Motor neuron (in vitro differentiated cells): ENCODE data around the gene TSPAN14. TPM values are rescaled to one million over a fixed set of nuclear protein-coding genes. Genes with fewer than 3 reads are reported as not detected.

Source experiments
- ATAC-seq, 8 experiments: fragments of 200-7000 bp; cut with Tn5 transposase; replicated peaks in 6 of 8; 2 replicates each; pipeline ENCODE4 v1.8.0; 2021; ENCODE audit warnings: mild to moderate bottlenecking in 8 of 8, moderate library complexity in 8 of 8
- H3K27ac ChIP-seq, 2 donors: fragments of 250-450 bp; sonication (Bioruptor Pico); 2 replicates each; pipeline ENCODE4 v1.9.0; 2021; ENCODE audit warnings: antibody characterized with exemption in 2 of 2, mild to moderate bottlenecking in 2 of 2, moderate library complexity in 1 of 2
- H3K4me1 ChIP-seq, 2 donors: fragments of 250-450 bp; sonication (Bioruptor Pico); replicated peaks in 1 of 2; 2 replicates each; pipeline ENCODE4 v1.6.1; 2021; ENCODE audit warnings: antibody characterized with exemption in 2 of 2, mild to moderate bottlenecking in 2 of 2, moderate library complexity in 1 of 2
- H3K4me3 ChIP-seq, 5 donors: fragments of 250-450 bp; sonication (Bioruptor Pico); 2 replicates each; pipeline ENCODE4 v1.9.0; 2021; ENCODE audit warnings: antibody characterized with exemption in 5 of 5, mild to moderate bottlenecking in 5 of 5, moderate library complexity in 4 of 5
- WGBS, 10 experiments: fragments of 450-650 bp; shearing (Covaris generic); methylation state at CpG; one replicate each; pipeline ENCODE4 v1.0.0; 2022; 5-methylcytosine and 5-hydroxymethylcytosine counted together
- in situ Hi-C, 9 experiments: fragments of 400-800 bp; cut with MboI; loops; one replicate each; pipeline ENCODE4 v1.15.0; 2021; ENCODE audit warnings: low sequenced_read_pairs in 9 of 9, low pct_unique_long_range_greater_than_20kb in 2 of 9; ENCODE audit not compliant: unreplicated experiment in 9 of 9
- total RNA-seq, 8 experiments: library from RNA; unstranded; fragments of 300-600 nt; gene quantifications; 2 replicates each; pipeline versions ENCODE4 v1.2.3 to v1.2.4, GENCODE V29; 2022

TSPAN14 gene
- total RNA-seq, 8 experiments from 2014 or later, result 12.4 to 44.8 (median 16.1) TPM

DNA sequence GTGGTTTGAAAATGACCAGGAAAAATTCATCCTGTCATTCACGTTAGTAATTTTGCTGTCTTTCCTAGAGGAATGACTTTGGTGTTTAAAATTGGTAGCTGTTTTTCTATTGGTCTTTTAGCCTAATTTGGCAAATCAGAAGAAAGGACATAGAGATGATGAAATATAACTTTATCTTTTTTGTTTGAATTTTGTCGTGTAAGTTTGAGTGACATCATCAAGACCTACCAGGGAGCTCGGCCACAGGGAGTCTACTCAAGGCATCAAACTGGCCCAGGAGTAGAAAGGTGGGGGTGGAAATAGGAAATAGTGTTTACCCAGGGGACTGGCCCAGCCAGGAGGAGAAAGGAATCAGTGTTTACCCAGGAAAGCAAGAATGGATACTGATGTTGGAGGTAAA, 21.0 kb upstream of the TSPAN14 start:
- in situ Hi-C loops, result no loop called here
- ATAC-seq, result no peak
- H3K27ac ChIP-seq, result no peak overlapping the region
- no peaks in the 10 kb centered on the region for H3K4me1 ChIP-seq
- no peak overlapping the region for H3K4me3 ChIP-seq
- WGBS, 10 experiments, result 54 to 100% (median 92%) methylated on average over 1 to 3 of the region's 3 CpGs; no CpG with 5 or more reads in 1 of the 10 experiments

DNA sequence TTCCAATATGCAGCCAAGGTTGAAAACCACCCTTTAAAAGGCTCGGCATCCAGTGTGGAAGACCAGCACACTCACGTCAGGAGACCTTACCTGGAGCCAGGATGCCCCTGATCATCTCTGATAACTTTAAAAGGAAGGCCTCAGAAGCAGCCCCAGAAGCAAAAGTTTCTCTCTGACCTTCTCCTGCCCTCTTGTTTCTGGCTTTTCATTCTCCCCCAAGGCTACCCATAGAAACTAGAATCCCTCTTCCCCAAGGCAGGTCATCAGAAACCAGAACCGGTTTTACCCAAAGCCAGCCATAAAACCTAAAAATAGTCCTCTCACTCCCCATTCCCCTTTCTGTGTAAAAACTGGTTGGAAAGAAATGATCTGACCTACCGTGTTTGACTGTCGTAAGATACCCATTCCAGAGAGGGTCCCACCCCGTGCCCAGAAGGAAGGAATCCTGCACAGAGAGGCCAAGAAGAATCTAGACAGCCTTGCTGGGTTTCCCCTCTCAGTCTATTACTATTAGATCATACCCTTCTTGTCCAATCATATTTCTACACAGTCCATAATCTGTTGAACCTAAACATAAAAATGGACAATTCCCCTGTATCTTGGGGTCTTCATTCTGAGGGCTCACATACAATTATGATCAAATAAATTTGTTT, 17.5 kb upstream of the TSPAN14 start:
- no peak overlapping the region for H3K27ac ChIP-seq
- in situ Hi-C loops, result no loop called here
- WGBS, 10 experiments, result 20 to 100% (median 69%) methylated on average over 2 to 6 of the region's 6 CpGs; no CpG with 5 or more reads in 2 of the 10 experiments
- H3K4me3 ChIP-seq, result no peak overlapping the region
- no peaks in the 10 kb centered on the region for H3K4me1 ChIP-seq
- no peak for ATAC-seq

GRCh38 chr10:80437227-80437626, 16.9 kb upstream of the TSPAN14 start:
- peak in 1 of 8 experiments; percentile 9 for ATAC-seq
- Histone ChIP-seq H3K27ac (no peak overlapping the region), H3K4me3 (no peak overlapping the region), H3K4me1 (no peaks in the 10 kb centered on the region)
- in situ Hi-C loops, result no loop called here
- 0 to 69% (median 27%) methylated on average over 1 to 2 of the region's 2 CpGs; no CpG with 5 or more reads in 7 of the 10 experiments for WGBS, 10 experiments

DNA sequence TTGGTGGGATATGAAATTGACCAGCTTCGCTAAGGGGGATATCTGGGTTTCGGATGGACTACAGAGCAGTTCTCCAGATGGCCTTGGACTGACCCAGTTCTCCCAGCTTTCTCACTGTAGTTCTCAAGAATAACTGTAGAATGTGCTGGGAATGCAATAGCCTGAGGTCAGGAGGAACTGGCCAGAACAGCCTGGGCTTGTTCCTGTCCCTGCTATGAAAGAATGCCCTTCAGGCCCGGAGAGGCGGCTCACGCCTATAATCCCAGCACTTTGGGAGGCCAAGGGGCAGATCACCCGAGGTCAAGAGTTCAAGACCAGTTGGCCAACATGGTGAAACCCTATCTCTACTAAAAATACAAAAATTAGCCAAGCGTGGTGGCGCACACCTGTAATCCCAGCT, 12.3 kb upstream of the TSPAN14 start:
- WGBS, 10 experiments, result 80 to 100% (median 94%) methylated on average over 1 to 8 of the region's 8 CpGs; no CpG with 5 or more reads in 1 of the 10 experiments
- ATAC-seq, result no peak
- Histone ChIP-seq H3K4me1 (peaks cover 3 to 4% of the 10 kb centered on the region in 2 donors), H3K27ac (no peak overlapping the region), H3K4me3 (no peak overlapping the region)
- in situ Hi-C loops, result loop anchor here in 1 of 9 experiments (10.0 kb wide), 1 partner anchor 57 kb away; no protein-coding TSS in a partner anchor

- H3K27ac ChIP-seq, result no peak overlapping the region
- in situ Hi-C loops, result loop anchor here in 1 of 9 experiments (10.0 kb wide), 1 partner anchor 58 kb away; no protein-coding TSS in a partner anchor
- peaks cover 3 to 4% of the 10 kb centered on the region in 2 donors for H3K4me1 ChIP-seq
- no peak overlapping the region for H3K4me3 ChIP-seq
- peak in 3 of 8 experiments; percentile 31 to 42 (median 33) for ATAC-seq
- WGBS, 10 experiments, result 8 to 100% (median 87%) methylated on average over 1 to 3 of the region's 3 CpGs; no CpG with 5 or more reads in 3 of the 10 experiments
Observed at GRCh38 chr10:80442879-80443278, 11.2 kb upstream of the TSPAN14 start.

- ATAC-seq, result peak; percentile 24 to 70 (median 52)
- no peak overlapping the region for H3K27ac ChIP-seq
- in situ Hi-C loops, result loop anchor here in 1 of 9 experiments (10.0 kb wide), 1 partner anchor 59 kb away; no protein-coding TSS in a partner anchor
- H3K4me3 ChIP-seq, result no peak overlapping the region
- peaks cover 3 to 4% of the 10 kb centered on the region in 2 donors for H3K4me1 ChIP-seq
- WGBS, 10 experiments, result 40 to 94% (median 78%) methylated on average over 1 to 5 of the region's 6 CpGs; no CpG with 5 or more reads in 4 of the 10 experiments
Observed at GRCh38 chr10:80443531-80443974, 10.6 kb upstream of the TSPAN14 start.

DNA sequence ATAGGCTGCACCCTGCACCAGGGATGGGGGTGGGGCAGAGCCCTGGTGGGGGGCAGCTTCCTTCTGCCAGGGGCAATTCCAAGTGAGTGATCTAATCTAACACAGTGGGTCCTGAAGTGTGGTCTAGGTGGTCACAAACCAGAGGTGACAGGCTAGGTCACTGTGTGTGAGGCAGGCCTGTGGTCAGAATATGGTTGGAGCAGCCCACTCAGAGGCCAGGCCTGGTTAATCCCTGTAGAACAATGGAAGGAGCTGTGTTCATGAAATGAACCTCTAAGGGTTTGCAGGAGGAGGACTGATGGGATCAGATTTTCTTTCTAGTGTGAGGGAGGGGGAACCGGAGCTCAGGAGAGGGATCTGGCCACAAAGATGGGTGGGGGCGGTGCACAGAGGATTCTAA, 10.0 kb upstream of the TSPAN14 start:
- Histone ChIP-seq H3K27ac (no peak overlapping the region), H3K4me3 (no peak overlapping the region), H3K4me1 (peaks cover 3 to 4% of the 10 kb centered on the region in 2 donors)
- in situ Hi-C loops, result loop anchor here in 1 of 9 experiments (10.0 kb wide), 1 partner anchor 59 kb away; no protein-coding TSS in a partner anchor
- 0 to 40% (median 0%) methylated on average over 1 of the region's 2 CpGs; no CpG with 5 or more reads in 7 of the 10 experiments for WGBS, 10 experiments
- peak in 5 of 8 experiments; percentile 6 to 30 (median 20) for ATAC-seq

- in situ Hi-C loops, result loop anchor here in 1 of 9 experiments (10.0 kb wide), 1 partner anchor 60 kb away; no protein-coding TSS in a partner anchor
- peak; percentile 79 to 96 (median 90) for ATAC-seq
Observed at GRCh38 chr10:80444646-80445319, 9.3 kb upstream of the TSPAN14 start.

DNA sequence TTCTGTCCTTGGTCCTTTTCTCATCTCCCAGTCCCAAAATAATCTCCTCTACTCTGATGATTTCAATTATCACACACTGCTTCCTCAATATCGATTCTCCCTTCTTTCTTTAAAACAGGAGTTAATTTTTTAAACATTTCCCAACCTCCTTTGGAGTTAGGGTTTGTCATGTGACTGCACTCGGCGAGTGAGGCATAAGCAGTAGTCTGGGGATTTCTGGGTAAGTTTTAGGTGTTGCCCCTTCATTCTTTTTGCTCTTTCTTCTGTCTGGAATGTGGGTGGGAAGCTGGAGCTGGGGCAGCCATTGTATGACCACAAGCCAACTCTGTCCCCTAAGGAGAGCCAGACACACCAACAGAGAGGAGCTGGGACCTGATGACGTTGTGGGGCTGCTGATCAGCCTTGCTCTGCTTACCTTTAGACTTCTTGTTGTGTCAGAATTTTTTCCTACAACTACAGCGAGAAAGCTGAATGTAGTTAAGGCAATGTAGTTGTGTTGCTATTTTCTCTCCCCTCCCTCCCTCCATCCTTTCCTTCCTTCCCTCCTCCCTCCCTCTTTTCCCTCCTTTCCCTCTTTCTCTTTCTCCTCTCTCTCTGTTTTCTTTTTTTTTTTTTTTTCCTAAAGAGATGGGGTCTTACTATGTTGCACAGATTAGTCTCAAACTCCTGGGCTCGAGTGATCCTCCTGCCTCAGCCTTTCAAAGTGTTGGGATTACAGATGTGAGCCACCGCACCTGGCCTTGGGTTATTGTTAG, 6.5 kb upstream of the TSPAN14 start:
- Histone ChIP-seq H3K4me3 (no peak overlapping the region), H3K4me1 (peaks cover 3 to 4% of the 10 kb centered on the region in 2 donors), H3K27ac (no peak overlapping the region)
- WGBS, 10 experiments, result 22 to 83% (median 73%) methylated on average over 1 to 5 of the region's 7 CpGs; no CpG with 5 or more reads in 1 of the 10 experiments
- no peak for ATAC-seq
- in situ Hi-C loops, result loop anchor here in 1 of 9 experiments (10.0 kb wide), 1 partner anchor 63 kb away; no protein-coding TSS in a partner anchor

More at GRCh38 chr10:80444646-80445319, 9.3 kb upstream of the TSPAN14 start:
- no peak overlapping the region for H3K4me3 ChIP-seq
- H3K27ac ChIP-seq, result no peak overlapping the region
- peaks cover 3 to 4% of the 10 kb centered on the region in 2 donors for H3K4me1 ChIP-seq
- 0 to 100% (median 0%) methylated on average over 1 to 4 of the region's 11 CpGs; no CpG with 5 or more reads in 4 of the 10 experiments for WGBS, 10 experiments

- ATAC-seq, result no peak
- 83 to 100% (median 97%) methylated on average over 2 to 4 of the region's 4 CpGs; no CpG with 5 or more reads in 2 of the 10 experiments for WGBS, 10 experiments
- H3K4me1 ChIP-seq, result peaks cover 8 to 9% of the 10 kb centered on the region in 2 donors
- in situ Hi-C loops, result loop anchor here in 1 of 9 experiments (10.0 kb wide), 1 partner anchor 64 kb away; no protein-coding TSS in a partner anchor
- no peak overlapping the region for H3K4me3 ChIP-seq
- no peak overlapping the region for H3K27ac ChIP-seq
Observed at GRCh38 chr10:80448209-80448942, 5.7 kb upstream of the TSPAN14 start.

- Histone ChIP-seq H3K27ac (no peak overlapping the region), H3K4me1 (peaks cover 7% of the 10 kb centered on the region in 2 donors), H3K4me3 (no peak overlapping the region)
- no peak for ATAC-seq
- WGBS, 10 experiments, result 0 to 100% (median 80%) methylated on average over 1 to 2 of the region's 2 CpGs; no CpG with 5 or more reads in 1 of the 10 experiments
- in situ Hi-C loops, result loop anchor here in 1 of 9 experiments (10.0 kb wide), 1 partner anchor 65 kb away; no protein-coding TSS in a partner anchor
Observed at GRCh38 chr10:80449520-80449919, 4.6 kb upstream of the TSPAN14 start.
